ENCODE measurements around the gene CFAP100. TPM values are rescaled to one million over a fixed set of nuclear protein-coding genes. Genes with fewer than 3 reads are reported as not detected.

Gene CFAP100
- total and polyA plus RNA-seq, 2 of the 4 experiments (the other 2 are of a cell fraction): not detected

GRCh38 chr3:126448893-126449180 is 54.1 kb downstream of the CFAP100 start:
- WGBS, 2 experiments (ENCODE audit: extremely low coverage in 2 of 2, insufficient read length in 1 of 2): 87% methylated on average over 3 of the region's 8 CpGs; no CpG with 5 or more reads in 1 of the 2 experiments
- in situ Hi-C loops (cut with MboI; ENCODE audit: low sequenced_read_pairs): no loop called here
- Histone ChIP-seq H2BK15ac (ENCODE audit: low read depth, low read length) (no peak overlapping the region), H3K36me3 (ENCODE audit: control insufficient read depth, insufficient read depth, low read length) (peaks cover 11% of the 10 kb centered on the region), H3K9me1 (ENCODE audit: insufficient read depth, low read length) (peaks cover 19% of the 10 kb centered on the region; the same call in 1 of the 2 replicates), H2BK120ac (ENCODE audit: low read depth, low read length) (no peak overlapping the region), H3K27me3 (ENCODE audit: control insufficient read depth, insufficient read depth, low read length) (no peaks in the 10 kb centered on the region), H3K56ac (ENCODE audit: extremely low read depth, insufficient read depth, low read length) (no peak overlapping the region), H2AK9ac (replicated peaks; ENCODE audit: low read depth, low read length, poor library complexity) (no peak overlapping the region), H3K4me3 (ENCODE audit: insufficient read depth, low read depth, low read length) (no peak overlapping the region), H4K8ac (ENCODE audit: low read depth in 2 of 2, low read length in 2 of 2) (no peak overlapping the region), H3K14ac (replicated peaks; ENCODE audit: low read depth, low read length) (no peak overlapping the region), H3K79me1 (ENCODE audit: low read depth in 1 of 2, low read length in 2 of 2) (peaks cover 0 to 8% of the 10 kb centered on the region in 2 experiments; a peak in 3 of 4 replicates), H4K91ac (ENCODE audit: insufficient read depth, low read depth, low read length) (no peak overlapping the region), H3K9ac (ENCODE audit: low read depth, low read length) (no peak overlapping the region), H2BK5ac (ENCODE audit: low read depth, low read length, poor library complexity, severe bottlenecking) (no peak overlapping the region), H3K4ac (ENCODE audit: low read depth, low read length) (no peak overlapping the region), H3K27ac (ENCODE audit: insufficient read depth, low read length) (no peak overlapping the region), H2AFZ (replicated peaks; ENCODE audit: low read length, poor library complexity) (no peak overlapping the region), H3K4me1 (ENCODE audit: control insufficient read depth, insufficient read depth, low read length) (peaks cover 9% of the 10 kb centered on the region), H2AK5ac (ENCODE audit: low read depth, low read length) (no peak overlapping the region), H3K18ac (ENCODE audit: low read depth, low read length) (no peak overlapping the region), H3K23ac (ENCODE audit: low read depth, low read length) (no peak overlapping the region), H4K5ac (ENCODE audit: low read depth, low read length) (no peak overlapping the region), H3K9me3 (ENCODE audit: control insufficient read depth, insufficient read depth, low read length) (no peaks in the 10 kb centered on the region), H4K20me1 (ENCODE audit: insufficient read depth, low read length) (peaks cover 11% of the 10 kb centered on the region; the same call in 1 of the 2 replicates), H2BK20ac (ENCODE audit: low read depth, low read length) (no peak overlapping the region), H3K4me2 (ENCODE audit: low read depth, low read length) (no peak overlapping the region)
- ATAC-seq (ENCODE audit: low read depth) (no peak), DNase-seq (no peak)
- dilution Hi-C loops (cut with HindIII; ENCODE audit: low sequenced_read_pairs, unreplicated experiment): no loop called here
- ChIA-PET CTCF (no interaction called here), POLR2A (ENCODE audit: unreplicated experiment) (no interaction called here)
- intact Hi-C loops (cut with micrococcal nuclease): no loop called here
- TF ChIP-seq BHLHE40 (IDR thresholded peaks at IDR 0.05; ENCODE audit: low read depth, low read length) (no peak), RCOR1 (IDR thresholded peaks at IDR 0.05; ENCODE audit: insufficient replicate concordance, low read length) (no peak), ELK1 (IDR thresholded peaks at IDR 0.05; ENCODE audit: borderline replicate concordance, low read depth, low read length) (no peak), CHD1 (IDR thresholded peaks at IDR 0.05; ENCODE audit: low read depth, low read length) (no peak), MAFK (IDR thresholded peaks at IDR 0.05; ENCODE audit: low read depth, low read length) (no peak), NFE2L2 (IDR thresholded peaks at IDR 0.05; ENCODE audit: low read depth, low read length) (no peak), RAD21 (IDR thresholded peaks at IDR 0.05; ENCODE audit: low read length) (no peak), SMC3 (IDR thresholded peaks at IDR 0.05; ENCODE audit: low read depth, low read length) (no peak), CTCF (conservative IDR thresholded peaks at IDR 0.05; ENCODE audit: low read depth, low read length) (no peak), POLR2A (IDR thresholded peaks at IDR 0.05; ENCODE audit: low read depth, low read length) (no peak)
- BruUV-seq (replicated peaks): no TSS peak
